DOHH2 (cell line): Measurements from ENCODE around the gene ALPI.

Experiments
- EZH2phosphoT487 ChIP-seq: fragments of 200-600 bp; sonication (generic); IDR thresholded peaks from 2 replicates; pipeline ENCODE4 v1.6.1; 2017; ENCODE audit warnings: borderline replicate concordance, mild to moderate bottlenecking, antibody characterized with exemption, low read length, moderate library complexity, mixed read lengths
- TF ChIP-seq, protein P1 (sequence below): fragments of 200-600 bp; sonication (generic); IDR thresholded peaks from one replicate; pipeline ENCODE4 v1.5.1; 2014; ENCODE audit warnings: antibody characterized with exemption, mild to moderate bottlenecking, low read depth, low read length; ENCODE audit not compliant: poor library complexity, severe bottlenecking

DNA sequence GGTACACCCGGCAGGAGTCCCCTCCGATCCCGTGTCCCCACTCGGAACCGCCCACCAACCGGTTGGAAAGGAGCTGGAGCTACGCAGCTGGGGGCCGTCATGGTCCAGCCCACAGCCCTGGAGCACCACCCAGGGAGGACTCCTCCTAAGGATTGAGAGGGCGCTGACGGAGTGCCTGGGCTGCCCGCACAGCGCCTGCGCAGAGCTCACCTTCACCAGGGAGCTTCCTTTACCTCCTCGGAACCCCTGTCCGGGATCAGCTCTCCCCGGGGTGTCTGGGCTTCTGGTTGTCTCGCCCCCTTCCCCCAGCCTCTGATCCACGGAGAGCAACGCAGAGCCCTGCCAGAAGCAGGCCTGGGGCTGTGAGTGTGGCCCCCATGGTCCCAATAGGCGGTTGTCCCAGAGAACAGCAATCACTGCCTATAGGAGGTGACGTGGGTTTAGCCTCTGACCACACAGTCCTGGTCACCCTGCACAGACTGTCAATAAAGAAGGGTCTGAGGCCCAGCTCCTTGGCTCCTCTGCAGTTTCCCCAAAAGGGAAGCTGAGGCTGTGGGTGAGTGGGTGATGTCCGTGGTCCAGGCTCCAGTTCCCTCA, 34.7 kb upstream of the ALPI start:
- TF ChIP-seq, protein P1, sequence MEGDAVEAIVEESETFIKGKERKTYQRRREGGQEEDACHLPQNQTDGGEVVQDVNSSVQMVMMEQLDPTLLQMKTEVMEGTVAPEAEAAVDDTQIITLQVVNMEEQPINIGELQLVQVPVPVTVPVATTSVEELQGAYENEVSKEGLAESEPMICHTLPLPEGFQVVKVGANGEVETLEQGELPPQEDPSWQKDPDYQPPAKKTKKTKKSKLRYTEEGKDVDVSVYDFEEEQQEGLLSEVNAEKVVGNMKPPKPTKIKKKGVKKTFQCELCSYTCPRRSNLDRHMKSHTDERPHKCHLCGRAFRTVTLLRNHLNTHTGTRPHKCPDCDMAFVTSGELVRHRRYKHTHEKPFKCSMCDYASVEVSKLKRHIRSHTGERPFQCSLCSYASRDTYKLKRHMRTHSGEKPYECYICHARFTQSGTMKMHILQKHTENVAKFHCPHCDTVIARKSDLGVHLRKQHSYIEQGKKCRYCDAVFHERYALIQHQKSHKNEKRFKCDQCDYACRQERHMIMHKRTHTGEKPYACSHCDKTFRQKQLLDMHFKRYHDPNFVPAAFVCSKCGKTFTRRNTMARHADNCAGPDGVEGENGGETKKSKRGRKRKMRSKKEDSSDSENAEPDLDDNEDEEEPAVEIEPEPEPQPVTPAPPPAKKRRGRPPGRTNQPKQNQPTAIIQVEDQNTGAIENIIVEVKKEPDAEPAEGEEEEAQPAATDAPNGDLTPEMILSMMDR: no peak
- no peak for TF ChIP-seq EZH2phosphoT487
